Esophagus muscularis mucosa (tissue), 4 donors: ENCODE results near the gene ENTPD5.
"Not testable (repeated sequence)": the region's sequence is repeated elsewhere in the genome, so short reads cannot be mapped to it uniquely, and the experiment has no call there.

Experiments
- EP300 ChIP-seq: sonication (generic); formaldehyde crosslinking; IDR thresholded peaks from one replicate; pipeline ENCODE4 v1.6.1; 2017; ENCODE audit warnings: antibody characterized with exemption
- POLR2A ChIP-seq: fragments of 450-650 bp; IDR thresholded peaks from one replicate; pipeline ENCODE4 v1.6.1; 2017; ENCODE audit warnings: antibody characterized with exemption, moderate library complexity, mild to moderate bottlenecking, low read depth
- POLR2AphosphoS5 ChIP-seq, 2 donors: sonication (generic); formaldehyde crosslinking; IDR thresholded peaks; one replicate each; pipeline ENCODE4 v1.6.1; 2017; ENCODE audit warnings: antibody characterized with exemption in 2 of 2
- TF ChIP-seq, protein P1 (sequence below), 3 experiments: fragments of 200-600 bp in 2 of 3; fragments of 450-650 bp in 1 of 3; sonication (generic) in 2 of 3; IDR thresholded peaks; one replicate each; pipeline ENCODE4 v1.5.1; 2017 to 2019; ENCODE audit warnings: antibody characterized with exemption in 3 of 3, mild to moderate bottlenecking in 2 of 3, moderate library complexity in 1 of 3

DNA sequence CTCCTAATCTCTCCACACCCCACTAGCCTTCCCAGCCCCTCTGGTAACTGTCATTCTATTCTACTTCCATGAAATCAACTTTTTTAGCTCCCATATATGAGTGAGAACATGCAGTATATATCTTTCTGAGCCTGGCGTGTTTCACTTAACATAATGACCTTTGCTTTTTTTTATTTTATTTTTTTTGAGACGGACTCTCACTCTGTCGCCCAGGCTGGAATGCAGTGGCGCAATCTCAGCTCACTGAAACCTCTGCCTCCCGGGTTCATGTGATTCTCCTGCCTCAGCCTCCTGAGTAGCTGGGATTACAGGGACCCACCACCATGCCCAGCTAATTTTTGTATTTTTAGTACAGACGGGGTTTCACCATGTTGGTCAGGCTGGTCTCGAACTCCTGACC lies 30.4 kb downstream of the ENTPD5 start:
- TF ChIP-seq, protein P1, sequence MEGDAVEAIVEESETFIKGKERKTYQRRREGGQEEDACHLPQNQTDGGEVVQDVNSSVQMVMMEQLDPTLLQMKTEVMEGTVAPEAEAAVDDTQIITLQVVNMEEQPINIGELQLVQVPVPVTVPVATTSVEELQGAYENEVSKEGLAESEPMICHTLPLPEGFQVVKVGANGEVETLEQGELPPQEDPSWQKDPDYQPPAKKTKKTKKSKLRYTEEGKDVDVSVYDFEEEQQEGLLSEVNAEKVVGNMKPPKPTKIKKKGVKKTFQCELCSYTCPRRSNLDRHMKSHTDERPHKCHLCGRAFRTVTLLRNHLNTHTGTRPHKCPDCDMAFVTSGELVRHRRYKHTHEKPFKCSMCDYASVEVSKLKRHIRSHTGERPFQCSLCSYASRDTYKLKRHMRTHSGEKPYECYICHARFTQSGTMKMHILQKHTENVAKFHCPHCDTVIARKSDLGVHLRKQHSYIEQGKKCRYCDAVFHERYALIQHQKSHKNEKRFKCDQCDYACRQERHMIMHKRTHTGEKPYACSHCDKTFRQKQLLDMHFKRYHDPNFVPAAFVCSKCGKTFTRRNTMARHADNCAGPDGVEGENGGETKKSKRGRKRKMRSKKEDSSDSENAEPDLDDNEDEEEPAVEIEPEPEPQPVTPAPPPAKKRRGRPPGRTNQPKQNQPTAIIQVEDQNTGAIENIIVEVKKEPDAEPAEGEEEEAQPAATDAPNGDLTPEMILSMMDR (IDR thresholded peaks at IDR 0.05): not testable (repeated sequence)
- TF ChIP-seq EP300; POLR2A; POLR2AphosphoS5 (IDR thresholded peaks at IDR 0.05): not testable (repeated sequence)
